GM19455 (cell line): Measurements from ENCODE around the gene THEMIS2.
"Not testable (repeated sequence)": the region's sequence is repeated elsewhere in the genome, so short reads cannot be mapped to it uniquely, and the experiment has no call there.

Experiments used
- ATAC-seq: cut with Tn5 transposase; IDR thresholded peaks from one replicate; pipeline ENCODE4 v1.9.1; 2021; ENCODE audit not compliant: unreplicated experiment

The THEMIS2 gene

DNA sequence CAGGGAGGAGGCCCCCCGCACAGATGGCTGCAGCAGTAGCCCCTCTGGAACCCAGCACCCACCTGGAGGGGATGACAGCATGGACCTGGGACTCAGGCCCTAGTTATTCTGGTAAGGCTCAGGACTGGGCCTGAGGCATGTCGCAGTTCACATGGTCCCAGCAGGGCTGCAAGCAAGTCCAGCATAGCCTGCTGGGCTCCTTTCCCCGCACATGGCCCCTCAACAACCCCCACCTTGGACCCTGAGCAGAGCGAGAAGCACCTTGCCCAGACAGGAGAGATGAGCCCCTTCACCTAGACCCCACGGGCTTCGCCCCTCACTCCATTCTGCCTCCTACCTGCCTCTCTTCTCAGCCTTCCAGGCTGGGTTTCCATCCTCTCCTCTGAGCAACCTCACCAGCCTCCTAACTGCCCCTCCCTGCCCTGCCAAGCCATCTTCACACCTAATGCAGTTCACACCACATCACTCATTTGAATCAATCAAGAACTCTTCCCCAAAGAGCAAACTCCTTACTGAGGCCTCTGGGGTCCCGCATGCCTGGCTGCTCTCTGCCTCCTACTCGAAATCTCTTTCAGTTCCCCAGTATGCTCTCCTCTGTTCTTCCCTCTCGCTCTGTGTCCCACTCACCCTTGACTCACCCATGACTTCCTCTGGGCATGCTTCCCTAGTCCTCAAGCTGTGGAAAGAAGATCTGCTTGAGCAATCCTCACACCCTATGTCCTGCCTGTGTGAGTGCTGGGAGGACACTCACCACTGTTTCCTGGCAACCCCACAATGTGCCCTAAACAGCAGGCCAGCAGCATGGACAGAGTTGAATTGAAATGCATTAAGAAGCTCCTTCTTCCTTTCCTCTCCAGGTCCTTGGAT, 9.4 kb upstream of the THEMIS2 start:
- no peak for ATAC-seq

DNA sequence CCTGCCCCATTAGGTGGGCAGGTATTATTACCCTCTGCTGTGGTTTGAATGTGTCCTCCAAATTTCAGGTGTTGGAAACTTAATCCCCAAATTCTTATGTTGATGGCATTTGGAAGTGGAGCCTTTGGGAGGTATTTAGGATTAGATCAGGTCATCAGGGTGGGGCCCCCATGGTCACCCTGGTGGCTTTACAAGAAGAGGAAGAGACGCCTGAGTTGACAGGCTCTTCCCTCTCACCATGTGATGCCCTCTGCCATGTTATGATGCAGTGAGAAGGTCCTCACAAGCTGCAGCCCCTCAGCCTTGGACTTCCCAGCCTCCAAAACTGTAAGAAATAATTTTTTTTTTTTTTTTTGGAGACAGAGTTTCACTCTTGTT, 8.8 kb upstream of the THEMIS2 start:
- ATAC-seq: no peak

- no peak for ATAC-seq
Observed at GRCh38 chr1:27864264-27864895, 8.0 kb upstream of the THEMIS2 start.

DNA sequence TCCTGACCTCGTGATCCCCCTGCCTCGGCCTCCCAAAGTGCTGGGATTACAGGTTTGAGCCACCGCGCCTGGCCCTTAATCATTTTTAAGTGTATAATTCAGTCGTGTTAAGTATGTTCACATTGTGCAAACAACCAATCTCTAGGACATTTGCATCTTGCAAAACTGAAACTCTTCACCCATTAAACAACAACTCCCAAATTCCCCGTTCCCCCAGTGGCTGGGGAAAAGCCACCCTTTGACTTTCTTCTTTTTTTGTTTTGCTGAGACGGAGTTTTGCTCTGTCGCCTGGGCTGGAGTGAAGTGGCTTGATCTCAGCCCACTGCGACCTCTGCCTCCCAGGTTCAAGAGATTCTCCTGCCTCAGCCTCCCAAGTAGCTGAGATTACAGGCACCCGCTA, 6.5 kb upstream of the THEMIS2 start:
- no peak for ATAC-seq

DNA sequence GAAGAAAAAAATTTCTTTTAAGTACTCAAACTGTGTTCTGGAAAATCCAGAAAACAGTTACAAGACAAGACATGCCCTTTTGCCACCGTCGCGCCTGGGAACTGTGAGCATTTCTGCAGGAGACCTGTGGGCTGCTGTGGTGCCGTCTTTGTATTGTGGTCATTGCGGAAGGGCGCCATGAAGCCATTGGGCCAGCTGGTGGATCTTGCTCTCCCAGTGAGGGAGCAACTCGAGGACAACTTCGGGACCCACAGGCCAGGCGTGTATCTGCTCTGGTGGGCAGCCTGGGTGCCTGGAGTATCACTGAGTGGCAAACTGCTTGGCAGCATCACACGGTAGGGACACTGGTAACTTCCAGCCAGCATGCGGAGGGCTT, 3.8 kb upstream of the THEMIS2 start:
- no peak for ATAC-seq

- ATAC-seq: no peak
Observed at GRCh38 chr1:27868932-27869718, 3.2 kb upstream of the THEMIS2 start.

DNA sequence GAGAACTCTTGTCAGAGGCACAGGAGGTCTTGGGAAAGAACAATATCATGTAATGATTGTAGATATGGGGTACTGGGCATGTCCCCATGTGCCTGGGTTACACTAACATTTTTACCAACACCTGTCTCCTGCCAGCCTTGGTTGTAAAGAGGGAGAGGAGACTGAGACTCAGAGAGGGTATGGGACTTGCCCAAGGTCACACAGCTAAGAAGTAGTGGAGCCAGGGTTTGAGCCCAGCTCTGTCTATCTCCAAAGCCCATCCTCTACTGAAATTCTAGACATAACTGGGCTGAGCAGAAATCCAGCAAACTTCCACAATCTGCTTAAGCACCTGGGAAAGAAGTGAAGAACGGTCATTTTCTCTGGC, 2.6 kb upstream of the THEMIS2 start:
- ATAC-seq: no peak

DNA sequence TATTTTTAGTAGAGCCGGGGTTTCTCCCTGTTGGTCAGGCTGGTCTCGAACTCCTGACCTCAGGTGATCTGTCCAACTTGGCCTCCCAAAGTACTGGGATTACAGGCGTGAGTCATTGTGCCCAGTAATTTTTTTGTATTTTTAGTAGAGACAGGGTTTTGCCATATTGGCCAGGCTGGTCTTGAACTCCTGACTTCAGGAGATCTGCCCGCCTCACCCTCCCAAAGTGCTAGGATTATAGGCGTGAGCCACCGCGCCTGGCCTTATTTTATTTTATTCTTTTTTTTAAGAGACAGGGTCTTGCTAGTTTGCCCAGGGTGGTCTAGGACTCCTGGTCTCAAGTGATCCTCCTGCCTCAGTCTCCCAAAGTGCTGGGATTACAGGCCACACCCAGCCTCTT, 1.3 kb upstream of the THEMIS2 start:
- ATAC-seq: not testable (repeated sequence)

- no peak for ATAC-seq
Observed at GRCh38 chr1:27872802-27873551, 633 bp downstream of the THEMIS2 start.

- ATAC-seq: no peak
Observed at GRCh38 chr1:27873671-27874384, 1.5 kb downstream of the THEMIS2 start.

GRCh38 chr1:27876341-27877114, 4.2 kb downstream of the THEMIS2 start:
- no peak for ATAC-seq

DNA sequence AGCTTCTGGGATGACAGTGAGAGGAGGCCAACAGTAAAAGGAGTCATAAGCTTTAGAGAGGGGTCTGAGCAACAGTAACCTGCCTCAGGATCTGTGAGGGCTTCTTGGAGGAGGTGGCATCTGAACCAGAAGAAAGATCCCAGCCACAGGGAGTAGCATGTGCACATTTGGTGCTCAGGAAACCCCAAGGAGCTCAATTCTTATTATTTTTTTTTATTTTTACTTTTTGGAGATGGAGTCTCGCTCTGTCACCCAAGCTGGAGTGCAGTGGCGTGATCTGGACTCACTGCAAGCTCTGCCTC, 4.7 kb downstream of the THEMIS2 start:
- ATAC-seq: no peak

- ATAC-seq: no peak
Observed at GRCh38 chr1:27878039-27878438, 5.7 kb downstream of the THEMIS2 start.

DNA sequence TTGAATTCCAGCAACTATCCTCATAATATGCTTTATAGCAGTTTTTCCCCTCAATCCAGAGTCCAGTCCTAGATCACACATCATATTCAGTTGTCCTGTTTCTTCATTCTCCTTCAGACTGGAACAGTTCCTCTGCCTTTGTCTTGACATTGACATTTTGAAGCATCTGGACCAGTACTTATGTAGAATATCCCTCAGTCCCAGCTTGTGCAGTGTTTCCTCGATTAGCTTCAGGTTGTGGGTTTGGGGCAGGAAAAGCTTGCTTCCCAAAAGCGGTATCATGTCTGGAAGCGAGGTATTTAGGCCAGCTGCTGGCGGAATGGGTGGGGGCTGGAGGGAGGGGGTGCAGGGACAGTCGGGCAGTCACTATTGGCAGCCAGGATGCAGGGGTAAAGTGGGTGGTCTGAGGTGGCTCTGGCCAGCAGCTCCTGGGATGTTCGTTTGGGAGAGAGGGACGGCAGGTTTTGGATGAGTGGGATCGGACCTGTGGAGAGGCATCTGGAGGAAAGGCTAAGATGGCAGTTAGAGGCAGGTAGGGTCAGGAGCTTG, 6.5 kb downstream of the THEMIS2 start:
- ATAC-seq: no peak

GRCh38 chr1:27879374-27880082, 7.2 kb downstream of the THEMIS2 start:
- ATAC-seq: no peak

GRCh38 chr1:27882543-27882903, 10.2 kb downstream of the THEMIS2 start:
- no peak for ATAC-seq

- ATAC-seq: no peak
Observed at GRCh38 chr1:27883536-27883935, 11.2 kb downstream of the THEMIS2 start.

DNA sequence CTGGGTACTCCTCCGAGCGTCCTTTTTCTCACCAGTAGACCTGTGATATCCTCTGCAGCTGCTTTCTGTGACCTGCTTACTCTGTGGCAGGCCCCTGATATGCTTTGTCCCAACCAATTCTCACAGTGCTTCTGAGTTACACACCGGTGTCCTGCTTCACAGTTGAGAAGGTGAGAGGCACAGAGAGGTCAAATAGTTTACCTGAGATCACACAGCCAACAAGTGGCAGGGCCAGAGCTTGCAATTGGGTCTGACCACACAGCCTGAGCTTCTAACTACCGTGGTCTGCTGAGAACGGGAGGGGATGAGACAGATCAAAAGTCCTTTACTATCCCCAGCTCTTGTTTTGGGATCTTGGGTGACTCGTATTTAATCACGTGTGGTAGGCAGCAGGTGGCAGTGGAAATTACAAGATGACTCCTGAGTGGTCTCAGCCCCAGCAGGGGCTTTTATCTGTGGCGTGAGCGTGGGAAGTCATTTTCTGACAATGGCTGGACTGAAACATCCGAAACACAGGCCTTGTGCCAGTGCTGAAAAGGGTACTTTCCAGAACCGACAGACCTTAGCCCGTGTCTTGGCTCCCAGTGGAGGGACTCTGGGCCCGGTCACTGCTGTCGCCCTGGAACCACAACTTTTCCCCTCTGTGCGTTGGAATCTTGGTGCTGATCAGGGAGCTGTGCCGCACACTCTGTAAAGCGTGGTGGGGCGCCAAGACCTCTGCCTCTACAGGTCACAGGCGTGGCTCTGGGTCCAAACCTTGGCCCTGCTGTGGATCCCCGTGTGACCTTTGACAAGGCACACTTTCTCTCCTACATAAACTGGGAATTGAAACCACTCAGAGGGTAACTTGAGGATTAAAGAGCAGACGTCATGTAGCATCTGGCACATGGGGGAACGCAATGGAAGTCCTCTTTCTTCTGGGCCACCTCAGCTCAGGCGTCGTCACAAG, 11.9 kb downstream of the THEMIS2 start:
- ATAC-seq: no peak
